CD4-positive, alpha-beta memory T cell (primary cell): ENCODE data around the gene KCNIP4. TPM values are rescaled to one million over a fixed set of nuclear protein-coding genes. Genes with fewer than 3 reads are reported as not detected.

Experiments used
- CTCF ChIA-PET: fragments of 350-600 bp; sonication (Branson Sonifier 250); formaldehyde crosslinking; loops from one replicate; lab custom pipeline; 2021; ENCODE audit warnings: inconsistent platforms; ENCODE audit not compliant: partially characterized antibody; lab: Charles Lee
- POLR2A ChIA-PET: fragments of 350-600 bp; sonication (Branson Sonifier 250); formaldehyde crosslinking; loops from one replicate; lab custom pipeline; 2021; ENCODE audit not compliant: partially characterized antibody; lab: Charles Lee
- DNase-seq, 5 donors: peaks; one replicate each; pipeline versions ENCODE4 v3.0.0 to v3.0.0-alpha.2; 2020 to 2022; ENCODE audit warnings: mixed read lengths in 1 of 5
- H3K27ac ChIP-seq: one replicate; pipeline ENCODE4 v1.7.0; 2013; ENCODE audit warnings: low read depth, low read length
- H3K27me3 ChIP-seq: 2 replicates; pipeline ENCODE4 v1.7.0; 2013; ENCODE audit warnings: mild to moderate bottlenecking, low read length, moderate library complexity; ENCODE audit not compliant: insufficient read depth
- H3K36me3 ChIP-seq: 2 replicates; pipeline ENCODE4 v1.7.0; 2013; ENCODE audit warnings: mild to moderate bottlenecking, low read length, moderate library complexity; ENCODE audit not compliant: insufficient read depth
- H3K4me1 ChIP-seq: 2 replicates; pipeline ENCODE4 v1.7.0; 2013; ENCODE audit warnings: mild to moderate bottlenecking, low read length, moderate library complexity; ENCODE audit not compliant: insufficient read depth
- H3K4me3 ChIP-seq, 2 donors: one replicate each; pipeline ENCODE4 v1.7.0; 2013; ENCODE audit warnings: low read length in 2 of 2, mild to moderate bottlenecking in 1 of 2
- H3K9me3 ChIP-seq, 2 donors: one replicate each; pipeline ENCODE4 v1.7.0; 2013; ENCODE audit warnings: low read length in 2 of 2, control low read depth in 1 of 2; ENCODE audit not compliant: control insufficient read depth in 1 of 2
- H3K27ac Mint-ChIP-seq, 7 donors: one replicate each; pipeline ENCODE4 v1.8.0; 2020 to 2021; ENCODE audit warnings: mixed read lengths in 7 of 7, mild to moderate bottlenecking in 6 of 7, inconsistent platforms in 3 of 7, moderate library complexity in 3 of 7
- H3K27me3 Mint-ChIP-seq, 2 donors: one replicate each; pipeline ENCODE4 v1.8.0; 2020 to 2021; ENCODE audit warnings: mixed read lengths in 2 of 2
- H3K36me3 Mint-ChIP-seq, 2 donors: one replicate each; pipeline ENCODE4 v1.8.0; 2020 to 2021; ENCODE audit warnings: mixed read lengths in 2 of 2, inconsistent platforms in 1 of 2, mild to moderate bottlenecking in 1 of 2
- H3K4me1 Mint-ChIP-seq, 4 donors: one replicate each; pipeline ENCODE4 v1.8.0; 2020 to 2021; ENCODE audit warnings: mixed read lengths in 4 of 4, mild to moderate bottlenecking in 1 of 4
- H3K4me3 Mint-ChIP-seq, 8 donors: one replicate each; pipeline ENCODE4 v1.8.0; 2020 to 2021; ENCODE audit warnings: mixed read lengths in 8 of 8, mild to moderate bottlenecking in 7 of 8, moderate library complexity in 6 of 8, inconsistent platforms in 3 of 8
- H3K9me3 Mint-ChIP-seq, 8 donors: one replicate each; pipeline ENCODE4 v1.8.0; 2020 to 2021; ENCODE audit warnings: mixed read lengths in 8 of 8, mild to moderate bottlenecking in 5 of 8, inconsistent platforms in 3 of 8, moderate library complexity in 1 of 8
- intact Hi-C: fragments of 100-400 bp; cut with micrococcal nuclease; formaldehyde crosslinking; loops from one replicate; pipeline ENCODE4 v1.15.1; 2023
- polyA plus RNA-seq, 2 donors: library from polyadenylated mRNA; unstranded; fragments of 300-500 nt; fragmentation: Illumina TruSeq; gene quantifications; one replicate each; pipeline ENCODE4 v1.2.3, GENCODE V29; 2021
- total RNA-seq, 2 experiments: library from RNA; stranded (reverse); gene quantifications; one replicate each; pipeline ENCODE4 v1.2.3, GENCODE V29; 2021

Gene KCNIP4
- total and polyA plus RNA-seq, 4 experiments from 2014 or later = 0.11 to 0.26 TPM; not detected in 2

DNA sequence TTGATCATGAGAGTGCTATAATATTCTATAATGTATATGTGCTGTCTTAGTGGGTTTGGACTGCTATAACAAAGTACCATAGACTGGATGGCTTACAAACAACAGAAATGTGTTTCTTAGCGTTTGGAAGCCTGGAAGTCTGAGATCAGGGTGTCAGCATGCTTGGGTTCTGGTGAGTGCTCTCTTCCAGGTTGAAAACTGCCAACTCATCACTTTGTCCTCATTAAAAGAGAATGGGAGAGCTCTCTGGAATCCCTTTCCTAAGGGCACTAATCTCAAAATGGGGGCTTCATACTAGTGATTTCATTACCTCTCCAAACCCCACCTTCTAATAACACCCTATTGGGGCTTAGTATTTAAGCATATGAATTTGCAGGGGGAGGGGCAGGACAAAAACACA is 33.5 kb upstream of the KCNIP4 start:
- ChIA-PET CTCF (no interaction called here), POLR2A (no interaction called here)
- H3K27ac ChIP-seq = no peak overlapping the region

DNA sequence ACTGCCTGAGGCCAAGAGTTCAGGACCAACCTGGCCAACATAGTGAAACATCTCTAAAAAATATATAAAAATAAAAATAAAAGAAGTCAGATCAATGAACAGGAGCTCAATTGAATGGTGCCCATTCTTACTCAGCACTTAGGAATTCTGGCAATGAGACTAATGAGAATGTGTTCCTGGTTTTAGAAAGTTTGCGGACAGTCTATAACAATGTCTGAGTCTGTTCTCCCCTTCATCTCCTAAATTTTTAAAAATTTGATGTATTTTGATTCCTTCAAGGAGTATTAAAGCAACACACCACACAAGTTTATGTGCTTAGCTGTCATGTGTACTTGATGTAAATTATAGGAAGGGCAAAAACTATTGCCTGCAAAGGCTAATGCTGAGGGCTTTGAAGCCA is 30.6 kb upstream of the KCNIP4 start:
- ChIA-PET POLR2A (no interaction called here), CTCF (no interaction called here)
- Mint-ChIP-seq H3K27ac (no peak overlapping the region), H3K27me3 (no peaks in the 10 kb centered on the region), H3K4me3 (no peak overlapping the region), H3K36me3 (no peaks in the 10 kb centered on the region), H3K9me3 (peaks cover 3 to 15% (median 7%) of the 10 kb centered on the region in 8 donors), H3K4me1 (no peaks in the 10 kb centered on the region)
- Histone ChIP-seq H3K4me1 (no peaks in the 10 kb centered on the region), H3K9me3 (no peaks in the 10 kb centered on the region), H3K36me3 (no peaks in the 10 kb centered on the region), H3K4me3 (no peak overlapping the region), H3K27me3 (no peaks in the 10 kb centered on the region), H3K27ac (no peak overlapping the region)
- no peak for DNase-seq
- intact Hi-C loops = no loop called here

More for the DNA sequence above, 33.5 kb upstream of the KCNIP4 start:
- Histone ChIP-seq H3K27me3 (no peaks in the 10 kb centered on the region), H3K9me3 (no peaks in the 10 kb centered on the region), H3K4me3 (no peak overlapping the region), H3K36me3 (no peaks in the 10 kb centered on the region), H3K4me1 (no peaks in the 10 kb centered on the region)
- H3K27ac Mint-ChIP-seq = no peak overlapping the region
- H3K4me1 Mint-ChIP-seq = no peaks in the 10 kb centered on the region
- H3K36me3 Mint-ChIP-seq = no peaks in the 10 kb centered on the region
- intact Hi-C loops = no loop called here
- peaks cover 2 to 14% (median 6%) of the 10 kb centered on the region in 8 donors for H3K9me3 Mint-ChIP-seq
- H3K4me3 Mint-ChIP-seq = no peak overlapping the region
- no peaks in the 10 kb centered on the region for H3K27me3 Mint-ChIP-seq
- DNase-seq = no peak

DNA sequence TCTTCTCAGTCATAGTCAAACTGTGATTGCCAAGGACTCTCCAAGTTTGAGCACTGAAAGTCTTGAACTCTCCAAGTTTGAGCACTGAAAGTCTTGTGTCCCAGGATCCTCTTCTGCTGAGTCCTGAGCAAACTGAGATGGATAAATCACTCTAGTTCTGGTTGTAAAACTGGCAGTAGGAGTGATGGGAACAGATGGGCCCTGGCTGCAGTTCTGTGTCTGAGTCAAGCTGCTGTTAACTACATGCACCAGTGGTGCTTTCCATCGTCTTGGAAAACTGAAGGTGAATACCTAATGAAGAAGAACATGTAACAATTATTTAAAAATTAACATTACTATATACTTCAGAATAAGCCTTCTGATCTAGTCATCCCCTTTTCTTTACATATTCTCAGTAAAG is 27.6 kb upstream of the KCNIP4 start:
- ChIA-PET CTCF (no interaction called here), POLR2A (no interaction called here)
- DNase-seq = no peak
- Mint-ChIP-seq H3K36me3 (no peaks in the 10 kb centered on the region), H3K27me3 (no peaks in the 10 kb centered on the region), H3K27ac (no peak overlapping the region), H3K4me3 (no peak overlapping the region), H3K9me3 (peaks cover 0 to 14% (median 7%) of the 10 kb centered on the region in 8 donors), H3K4me1 (no peaks in the 10 kb centered on the region)
- Histone ChIP-seq H3K27ac (no peak overlapping the region), H3K4me3 (no peak overlapping the region), H3K36me3 (no peaks in the 10 kb centered on the region), H3K27me3 (no peaks in the 10 kb centered on the region), H3K9me3 (no peaks in the 10 kb centered on the region), H3K4me1 (no peaks in the 10 kb centered on the region)
- intact Hi-C loops = no loop called here

DNA sequence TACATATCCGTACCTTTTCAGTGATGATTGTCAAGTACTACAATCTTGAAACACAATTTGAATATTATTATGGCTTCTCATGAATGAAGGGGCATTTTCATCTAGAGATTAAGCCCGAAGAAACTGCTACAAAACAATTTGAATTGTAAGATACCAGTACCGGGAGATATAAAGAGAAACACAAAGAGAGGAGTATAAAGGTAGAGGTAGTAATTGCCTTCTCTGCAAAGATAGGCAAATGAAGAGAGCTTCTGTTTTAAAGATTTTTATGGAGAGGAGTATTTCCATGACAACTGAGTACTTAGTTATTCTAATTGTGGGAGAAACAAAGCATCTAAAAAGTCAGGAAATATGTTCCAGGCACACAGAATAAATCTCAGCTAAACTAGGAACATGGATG is 25.3 kb upstream of the KCNIP4 start:
- Histone ChIP-seq H3K36me3 (no peaks in the 10 kb centered on the region), H3K9me3 (no peaks in the 10 kb centered on the region), H3K4me3 (no peak overlapping the region), H3K4me1 (no peaks in the 10 kb centered on the region), H3K27me3 (no peaks in the 10 kb centered on the region), H3K27ac (no peak overlapping the region)
- H3K9me3 Mint-ChIP-seq = peaks cover 4 to 15% (median 8%) of the 10 kb centered on the region in 8 donors
- H3K27ac Mint-ChIP-seq = no peak overlapping the region
- H3K4me3 Mint-ChIP-seq = no peak overlapping the region
- DNase-seq = no peak
- no peaks in the 10 kb centered on the region for H3K36me3 Mint-ChIP-seq
- ChIA-PET POLR2A (no interaction called here), CTCF (no interaction called here)
- intact Hi-C loops = no loop called here
- H3K27me3 Mint-ChIP-seq = no peaks in the 10 kb centered on the region
- no peaks in the 10 kb centered on the region for H3K4me1 Mint-ChIP-seq

DNA sequence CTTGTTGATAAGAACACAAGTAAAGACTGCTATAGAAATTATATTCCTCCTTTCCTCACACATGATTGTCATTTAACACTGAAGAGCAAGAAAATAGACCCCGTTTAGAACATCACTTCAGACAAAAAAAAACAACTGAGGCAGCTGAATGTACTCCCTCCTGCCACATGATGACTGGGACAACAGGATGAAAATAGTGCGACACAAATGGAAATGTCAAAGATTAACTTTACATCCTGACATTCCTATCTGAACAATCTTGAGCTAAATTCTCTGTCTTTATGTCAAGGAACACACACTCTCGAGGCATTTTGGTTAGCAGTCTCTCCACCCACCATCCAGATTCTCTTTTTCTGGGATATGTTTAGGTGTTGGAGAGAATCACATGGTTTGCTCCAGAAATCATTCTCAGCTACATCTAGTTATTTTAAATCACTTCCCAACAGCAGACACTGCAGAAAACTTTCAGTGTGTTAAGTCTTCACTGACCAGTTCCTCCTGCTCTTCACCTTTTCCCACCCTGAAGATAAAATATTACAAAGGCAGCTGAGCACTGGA is 16.3 kb upstream of the KCNIP4 start:
- H3K4me3 ChIP-seq = no peak overlapping the region
- H3K27ac Mint-ChIP-seq = no peak overlapping the region
- H3K27ac ChIP-seq = no peak overlapping the region
- H3K36me3 ChIP-seq = no peaks in the 10 kb centered on the region
- H3K27me3 ChIP-seq = no peaks in the 10 kb centered on the region
- H3K4me1 Mint-ChIP-seq = no peaks in the 10 kb centered on the region
- intact Hi-C loops = no loop called here
- CTCF ChIA-PET = no interaction called here
- H3K27me3 Mint-ChIP-seq = no peaks in the 10 kb centered on the region
- peaks cover under 1 to 19% (median 9%) of the 10 kb centered on the region in 8 donors for H3K9me3 Mint-ChIP-seq
- POLR2A ChIA-PET = no interaction called here
- no peaks in the 10 kb centered on the region for H3K36me3 Mint-ChIP-seq
- H3K4me1 ChIP-seq = no peaks in the 10 kb centered on the region
- no peak for DNase-seq
- H3K9me3 ChIP-seq = no peaks in the 10 kb centered on the region
- no peak overlapping the region for H3K4me3 Mint-ChIP-seq

DNA sequence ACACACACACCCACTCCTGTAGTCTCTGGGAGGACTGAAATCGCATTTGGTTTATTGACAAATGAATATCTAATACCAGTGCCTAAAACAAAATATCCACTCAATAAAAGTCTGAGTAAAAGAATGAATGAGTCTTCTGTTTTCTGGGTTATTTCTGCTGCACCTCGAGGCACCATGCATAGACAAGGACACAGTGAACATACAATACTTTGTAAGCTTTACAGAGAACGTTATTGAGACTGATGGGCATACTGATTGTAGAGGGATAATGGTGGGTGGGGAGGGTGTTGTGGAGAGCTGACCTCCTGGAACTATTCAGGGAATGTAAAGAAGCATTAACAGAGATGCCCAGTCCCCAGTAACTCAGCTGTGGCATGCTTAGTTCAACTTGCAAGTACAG is 14.1 kb upstream of the KCNIP4 start:
- H3K27me3 Mint-ChIP-seq = no peaks in the 10 kb centered on the region
- H3K4me3 Mint-ChIP-seq = no peak overlapping the region
- POLR2A ChIA-PET = no interaction called here
- peaks cover 3 to 15% (median 10%) of the 10 kb centered on the region in 8 donors for H3K9me3 Mint-ChIP-seq
- no peaks in the 10 kb centered on the region for H3K4me1 Mint-ChIP-seq
- Histone ChIP-seq H3K27ac (no peak overlapping the region), H3K4me3 (no peak overlapping the region), H3K27me3 (no peaks in the 10 kb centered on the region), H3K4me1 (no peaks in the 10 kb centered on the region), H3K9me3 (no peaks in the 10 kb centered on the region), H3K36me3 (no peaks in the 10 kb centered on the region)
- CTCF ChIA-PET = no interaction called here
- intact Hi-C loops = no loop called here
- H3K36me3 Mint-ChIP-seq = no peaks in the 10 kb centered on the region
- H3K27ac Mint-ChIP-seq = no peak overlapping the region
- DNase-seq = no peak

DNA sequence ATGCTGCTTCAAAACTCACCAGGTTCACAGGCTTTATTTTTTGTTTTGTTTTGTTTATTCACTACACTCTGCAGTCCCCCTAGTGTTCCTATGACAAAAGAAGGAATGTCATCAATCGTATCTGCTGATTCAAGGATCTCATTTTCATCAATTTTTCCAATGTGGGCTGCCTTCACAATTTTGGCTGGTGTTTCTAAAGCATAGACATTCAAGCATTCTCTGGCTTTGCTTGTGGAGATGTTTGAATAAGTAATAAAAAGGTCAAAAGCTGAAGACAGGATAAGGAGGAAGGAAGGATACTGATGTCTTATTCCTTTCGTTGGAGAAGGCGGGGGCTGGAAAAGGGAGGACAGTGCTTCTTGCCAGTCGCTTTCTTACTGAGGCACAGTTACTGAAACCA is 12.2 kb upstream of the KCNIP4 start:
- Mint-ChIP-seq H3K4me3 (no peak overlapping the region), H3K27ac (no peak overlapping the region), H3K36me3 (no peaks in the 10 kb centered on the region)

DNA sequence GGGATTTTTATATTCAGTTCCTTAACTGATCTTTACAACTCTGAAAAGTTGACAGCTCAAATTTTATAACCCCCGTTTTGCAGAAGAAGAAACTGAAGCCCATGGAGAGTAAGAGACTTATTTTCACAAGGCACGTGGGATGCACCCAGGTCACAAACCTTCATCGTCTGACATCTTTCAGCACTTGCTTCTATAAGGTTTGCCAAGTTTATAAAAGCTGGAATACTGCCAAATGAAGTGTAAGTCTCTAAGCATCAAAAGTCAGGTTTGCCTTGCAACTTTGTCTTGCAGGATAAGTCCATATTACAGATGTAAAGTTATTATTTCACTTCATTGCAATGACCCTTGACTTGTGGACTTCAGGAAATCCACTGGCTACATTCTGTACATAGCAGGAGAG is 6.3 kb upstream of the KCNIP4 start:
- Histone ChIP-seq H3K36me3 (no peaks in the 10 kb centered on the region), H3K27ac (no peak overlapping the region), H3K9me3 (no peaks in the 10 kb centered on the region), H3K27me3 (no peaks in the 10 kb centered on the region), H3K4me1 (no peaks in the 10 kb centered on the region), H3K4me3 (no peak overlapping the region)
- ChIA-PET POLR2A (no interaction called here), CTCF (no interaction called here)
- Mint-ChIP-seq H3K36me3 (no peaks in the 10 kb centered on the region), H3K27me3 (no peaks in the 10 kb centered on the region), H3K9me3 (peaks cover 0 to 18% (median 9%) of the 10 kb centered on the region in 8 donors), H3K4me1 (no peaks in the 10 kb centered on the region), H3K4me3 (no peak overlapping the region), H3K27ac (no peak overlapping the region)
- intact Hi-C loops = no loop called here
- DNase-seq = no peak

More for the DNA sequence above, 12.2 kb upstream of the KCNIP4 start:
- ChIA-PET CTCF (no interaction called here), POLR2A (no interaction called here)
- Mint-ChIP-seq H3K27me3 (no peaks in the 10 kb centered on the region), H3K9me3 (peaks cover 3 to 11% (median 8%) of the 10 kb centered on the region in 8 donors), H3K4me1 (no peaks in the 10 kb centered on the region)
- intact Hi-C loops = no loop called here
- Histone ChIP-seq H3K9me3 (no peaks in the 10 kb centered on the region), H3K4me1 (no peaks in the 10 kb centered on the region), H3K27me3 (no peaks in the 10 kb centered on the region), H3K4me3 (no peak overlapping the region), H3K27ac (no peak overlapping the region), H3K36me3 (no peaks in the 10 kb centered on the region)
- no peak for DNase-seq
